Right lobe of liver (tissue), 6 donors: ENCODE data around the gene RGS14. TPM values are rescaled to one million over a fixed set of nuclear protein-coding genes. Genes with fewer than 3 reads are reported as not detected.
A peak's percentile ranks its signal among the peaks of the same experiment; 100 is the strongest.

ENCODE experiments used
- ATAC-seq, 4 donors: fragments of 200-7000 bp; cut with Tn5 transposase; one replicate each; pipeline ENCODE4 v1.9.1; 2020; ENCODE audit warnings: mild to moderate bottlenecking in 4 of 4, moderate library complexity in 4 of 4
- DNase-seq, 3 donors: peaks; one replicate each; pipeline ENCODE4 v3.0.0-alpha.2; 2020
- H3K27ac ChIP-seq, 3 donors: fragments of 200-600 bp; one replicate each; pipeline ENCODE4 v1.8.0; 2022
- H3K27me3 ChIP-seq, 2 donors: fragments of 200-600 bp; one replicate each; pipeline ENCODE4 v1.8.0; 2022
- H3K36me3 ChIP-seq, 4 donors: fragments of 200-600 bp; sonication (generic) in 1 of 4; one replicate each; pipeline versions ENCODE4 v1.5.1 to v1.8.0; 2017 to 2022; ENCODE audit warnings: control low read depth in 1 of 4
- H3K4me1 ChIP-seq, 4 donors: fragments of 200-600 bp; sonication (generic) in 1 of 4; one replicate each; pipeline versions ENCODE4 v1.5.1 to v1.8.0; 2017 to 2022; ENCODE audit warnings: control low read depth in 1 of 4
- H3K4me3 ChIP-seq, 3 donors: fragments of 200-600 bp; one replicate each; pipeline ENCODE4 v1.8.0; 2022
- H3K9me3 ChIP-seq, 4 donors: fragments of 200-600 bp; sonication (generic) in 1 of 4; one replicate each; pipeline versions ENCODE4 v1.5.1 to v1.8.0; 2017 to 2022; ENCODE audit warnings: control low read depth in 1 of 4
- CTCF ChIP-seq, 4 donors: fragments of 200-600 bp in 3 of 4; fragments of 450-650 bp in 1 of 4; IDR thresholded peaks; one replicate each; pipeline versions ENCODE4 v1.5.1 to v1.8.0; 2016 to 2022; ENCODE audit warnings: antibody characterized with exemption in 4 of 4, mild to moderate bottlenecking in 2 of 4
- POLR2A ChIP-seq: fragments of 450-650 bp; IDR thresholded peaks from one replicate; pipeline ENCODE4 v1.6.1; 2017; ENCODE audit warnings: antibody characterized with exemption, mild to moderate bottlenecking
- WGBS: methylation state at CpG from one replicate; pipeline ENCODE4 v1.1.6; 2018; ENCODE audit warnings: low coverage, low lambda C conversion rate; ENCODE audit not compliant: insufficient coverage; ENCODE audit errors: missing lambda C conversion rate; 5-methylcytosine and 5-hydroxymethylcytosine counted together
- intact Hi-C, 2 donors: fragments of 100-400 bp; cut with DNase I; formaldehyde crosslinking; loops; one replicate each; pipeline versions ENCODE4 v1.11.2 to v1.14.1; 2022
- total RNA-seq, 6 experiments: library from RNA; depleted of rRNA in 2 of 6; stranded (reverse); fragments of >200 nt in 2 of 6; fragmentation: NEBNext Ultra II Directional in 3 of 6; extraction: Animal tissue kit (Norgen Biotek cat#: 25700) in 3 of 6; gene quantifications; one replicate each; pipeline versions ENCODE4 v1.1.0 to v1.2.4, GENCODE V29; 2016 to 2023
- donor health status: DM: no; HTN: yes; CAD: no.
- donor health status: DM: no; HTN: no; CAD: no.
- donor health status: DM: no; HTN: no; CAD: no.
- donor health status: DM: no; HTN: yes; CAD: no.
- donor health status: DM: no; HTN: yes; CAD: no.

RGS14 gene
- total RNA-seq, 6 experiments from 2014 or later: 29.2 to 43.1 (median 35.2) TPM

- WGBS: 79% methylated on average over 12 of the region's 29 CpGs
- peak overlapping the region in 1 of 3 donors; percentile 93 for H3K27ac ChIP-seq
- no peaks in the 10 kb centered on the region for H3K36me3 ChIP-seq
- ATAC-seq (peak in 1 of 4 donors; percentile 19), DNase-seq (peak in 2 of 3 donors; percentile 61 to 64)
- peak overlapping the region in 1 of 3 donors; percentile 65 for H3K4me3 ChIP-seq
- no peak for TF ChIP-seq POLR2A
- TF ChIP-seq CTCF (IDR thresholded peaks at IDR 0.05): no peak
- no peaks in the 10 kb centered on the region for H3K27me3 ChIP-seq
- intact Hi-C loops: no loop called here
- H3K9me3 ChIP-seq: no peaks in the 10 kb centered on the region
- H3K4me1 ChIP-seq: peaks cover 0 to 72% (median 31%) of the 10 kb centered on the region in 4 donors
Measured at GRCh38 chr5:177367981-177368868, 10.5 kb downstream of the RGS14 start.

- Histone ChIP-seq H3K27me3 (no peaks in the 10 kb centered on the region), H3K36me3 (no peaks in the 10 kb centered on the region), H3K9me3 (no peaks in the 10 kb centered on the region), H3K4me3 (no peak overlapping the region), H3K27ac (peak overlapping the region in 1 of 3 donors; percentile 94), H3K4me1 (peaks cover 0 to 71% (median 30%) of the 10 kb centered on the region in 4 donors)
- ATAC-seq (no peak), DNase-seq (no peak)
- intact Hi-C loops: no loop called here
- TF ChIP-seq CTCF (IDR thresholded peaks at IDR 0.05) (peak; percentile 39 to 57 (median 48)), POLR2A (no peak)
- 64% methylated on average over 3 of the region's 5 CpGs for WGBS
Measured at GRCh38 chr5:177368869-177369644, 11.3 kb downstream of the RGS14 start.

- peak in 1 of 3 donors; percentile 73 for DNase-seq
- 18% methylated on average over 4 of the region's 11 CpGs for WGBS
- Histone ChIP-seq H3K4me1 (peaks cover 0 to 79% (median 30%) of the 10 kb centered on the region in 4 donors), H3K27me3 (no peaks in the 10 kb centered on the region), H3K9me3 (no peaks in the 10 kb centered on the region), H3K4me3 (no peak overlapping the region), H3K36me3 (no peaks in the 10 kb centered on the region), H3K27ac (peak overlapping the region; percentile 20 to 94 (median 51))
- intact Hi-C loops: no loop called here
- TF ChIP-seq CTCF (IDR thresholded peaks at IDR 0.05): no peak
- TF ChIP-seq POLR2A: no peak
- no peak for ATAC-seq
Measured at GRCh38 chr5:177369645-177370440, 12.1 kb downstream of the RGS14 start.

GRCh38 chr5:177370488-177371119, 12.9 kb downstream of the RGS14 start:
- intact Hi-C loops: no loop called here
- ATAC-seq (peak; percentile 66 to 78 (median 72)), DNase-seq (peak; percentile 94 to 98 (median 97))
- Histone ChIP-seq H3K27ac (peak overlapping the region; percentile 20 to 94 (median 51)), H3K4me1 (peaks cover 0 to 78% (median 29%) of the 10 kb centered on the region in 4 donors), H3K9me3 (no peaks in the 10 kb centered on the region), H3K27me3 (no peaks in the 10 kb centered on the region), H3K36me3 (no peaks in the 10 kb centered on the region), H3K4me3 (peak overlapping the region; percentile 52 to 64 (median 57))
- WGBS: 54% methylated on average over 6 of the region's 42 CpGs
- peak; percentile 40 to 69 (median 60) for TF ChIP-seq CTCF (IDR thresholded peaks at IDR 0.05)
- TF ChIP-seq POLR2A: no peak
